Activated naive CD4-positive, alpha-beta T cell treated with Interleukin-2 at 50 U/mL for 16 hours (primary cell): ENCODE measurements around the gene EIF4G3.
"Not testable (repeated sequence)": the region's sequence is repeated elsewhere in the genome, so short reads cannot be mapped to it uniquely, and the experiment has no call there.

ENCODE experiments used
- DNase-seq: peaks from one replicate; pipeline ENCODE4 v3.0.0-alpha.2; 2020

The EIF4G3 gene

GRCh38 chr1:20789598-20789997 lies 387.1 kb downstream of the EIF4G3 start:
- not testable (repeated sequence) for DNase-seq

- DNase-seq: no peak
These were observed 388.6 kb downstream of the EIF4G3 start for GRCh38 chr1:20787840-20788795.

DNA sequence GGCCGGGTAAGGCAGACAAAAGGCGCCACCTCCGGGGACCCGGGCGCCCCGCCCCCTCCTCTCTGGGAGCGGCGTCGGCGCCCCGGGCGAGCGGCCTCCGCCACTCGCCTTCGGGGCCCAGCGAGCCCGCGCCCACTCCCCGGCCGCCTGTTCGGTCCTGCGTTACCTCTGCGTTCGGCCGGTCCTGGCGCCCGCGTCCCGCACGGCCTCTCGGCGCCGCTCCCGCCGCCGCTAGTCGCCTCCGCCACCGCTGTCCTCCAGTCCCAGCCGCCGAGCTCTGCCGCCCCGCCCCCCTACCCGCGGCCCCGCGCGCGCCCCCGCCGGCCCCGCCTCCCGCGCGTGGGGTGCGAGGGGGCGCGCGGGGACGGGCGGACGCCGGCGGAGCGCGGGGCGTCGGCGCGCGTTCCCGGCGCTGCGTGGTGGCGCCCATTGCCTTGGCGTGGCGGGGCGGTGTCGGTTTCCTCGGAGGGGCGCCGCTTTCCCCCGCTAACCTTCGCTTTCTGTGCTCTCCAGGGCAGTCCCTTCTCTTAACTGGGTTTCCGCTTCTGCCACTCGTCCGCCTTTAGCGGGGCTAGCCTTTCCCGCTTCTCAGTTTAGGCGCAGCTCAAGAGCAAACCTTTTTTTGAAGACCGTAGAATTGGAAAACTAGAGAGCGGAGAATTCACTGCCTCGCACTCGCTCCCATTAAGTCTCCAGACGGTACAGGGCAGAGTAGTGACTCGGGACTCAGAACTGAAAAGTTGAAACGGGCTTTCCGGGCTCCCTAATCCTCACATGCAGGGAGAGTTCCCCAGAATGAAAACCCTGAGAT lies 389.5 kb downstream of the EIF4G3 start, which contains the start of gene HP1BP3:
TSS of gene HP1BP3 (minus strand) at position 279 of the 811 bp plus-strand sequence. CDS start 6,867 bp downstream, outside the sequence.
- DNase-seq: peak; percentile 85

DNA sequence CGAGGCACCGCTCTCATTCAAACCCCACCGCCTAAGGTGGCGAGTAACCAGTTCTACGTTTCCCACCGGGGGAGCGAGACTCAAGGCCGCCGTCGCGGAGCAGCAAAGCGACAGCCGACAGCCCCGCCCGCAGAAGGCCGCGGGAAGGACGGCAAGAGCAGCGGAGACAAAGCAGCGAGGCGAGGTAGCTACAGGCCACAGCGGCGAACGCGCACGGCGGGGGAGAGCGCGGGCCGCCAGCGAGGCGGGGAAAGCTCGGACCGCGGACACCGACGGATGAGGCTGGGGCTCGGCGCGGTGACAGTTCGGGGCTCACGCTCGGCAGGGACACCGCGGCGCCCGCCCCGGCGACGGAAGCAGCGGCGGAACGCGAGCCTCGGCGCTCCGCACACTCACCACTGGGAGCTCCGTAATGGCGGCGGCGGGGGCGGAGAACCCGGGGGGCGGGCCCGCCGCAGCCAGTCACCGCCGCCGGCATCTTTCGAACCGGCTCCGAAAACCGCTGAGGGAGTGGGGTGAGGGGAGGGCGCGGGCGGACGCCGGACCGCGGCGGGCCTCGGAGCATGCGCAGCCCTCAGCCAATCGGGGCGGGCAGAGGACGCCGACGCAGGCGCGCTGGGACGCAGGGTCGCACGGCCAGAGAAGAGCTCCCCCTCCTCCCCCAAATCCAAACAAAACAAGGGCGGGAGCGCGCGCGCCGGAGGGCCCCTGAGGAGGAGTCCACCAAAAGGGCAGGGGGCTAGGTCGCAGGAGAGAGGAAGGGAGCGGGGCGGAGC lies 390.3 kb downstream of the EIF4G3 start:
- DNase-seq: peak; percentile 97

GRCh38 chr1:20785907-20786252 lies 390.8 kb downstream of the EIF4G3 start:
- DNase-seq: no peak

DNA sequence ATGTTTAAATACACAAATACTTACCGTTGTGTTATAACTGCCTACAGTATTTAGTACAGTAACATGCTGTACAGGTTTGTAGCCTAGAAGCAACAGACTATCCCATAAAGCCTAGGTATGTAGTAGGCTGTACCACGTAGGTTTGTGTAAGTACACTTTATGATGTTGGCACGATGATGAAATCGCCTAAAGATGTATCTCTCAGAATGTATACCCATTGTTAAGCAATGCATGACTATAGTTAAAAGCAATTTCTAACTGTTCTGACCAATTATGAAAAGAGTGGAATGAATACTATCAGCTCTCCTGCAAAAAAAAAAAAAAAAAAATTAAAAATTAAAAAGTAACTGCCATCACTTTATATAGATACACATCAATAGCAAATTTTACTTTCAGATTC lies 401.0 kb downstream of the EIF4G3 start:
- DNase-seq: no peak

DNA sequence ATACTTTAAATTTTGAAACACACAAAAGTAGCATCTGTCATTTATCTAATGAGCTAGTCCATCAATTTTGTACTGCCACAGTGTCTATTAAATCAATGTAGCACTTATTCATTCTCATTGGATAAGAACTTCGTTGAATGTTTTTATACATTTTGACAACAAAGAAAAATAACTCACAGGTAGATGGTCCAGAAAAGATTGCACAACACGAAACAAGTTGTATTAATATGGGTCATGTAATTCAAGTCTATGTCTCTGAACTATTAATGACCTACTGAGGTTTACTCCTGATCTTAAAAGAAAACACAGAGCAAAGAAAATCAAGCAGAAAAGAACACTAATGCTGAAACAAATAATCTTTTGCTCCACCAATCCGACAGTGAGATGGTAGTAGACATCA lies 404.9 kb downstream of the EIF4G3 start:
- no peak for DNase-seq

GRCh38 chr1:20770314-20771087 lies 406.2 kb downstream of the EIF4G3 start:
- DNase-seq: no peak

DNA sequence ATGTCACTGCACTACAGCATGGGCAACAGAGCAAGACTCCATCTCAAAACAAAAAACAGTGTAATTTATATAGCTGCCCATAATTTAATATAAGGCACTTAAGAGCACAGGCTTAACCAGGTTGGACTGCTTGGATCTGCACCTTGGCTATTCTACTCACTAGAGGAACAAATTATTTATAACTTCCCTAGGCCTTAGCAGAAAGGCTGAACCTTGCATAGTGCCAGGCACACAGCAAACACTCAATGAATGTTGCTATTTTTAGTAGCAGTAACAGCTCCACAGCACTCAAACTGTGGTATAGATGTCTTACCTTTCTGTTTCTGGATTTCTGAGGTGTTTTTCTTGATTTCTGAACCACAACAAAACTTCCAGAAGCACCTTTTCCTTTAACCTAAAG lies 409.4 kb downstream of the EIF4G3 start:
- DNase-seq: no peak

- no peak for DNase-seq
These were observed 413.3 kb downstream of the EIF4G3 start for GRCh38 chr1:20763417-20763816.

GRCh38 chr1:20760322-20760721 lies 416.4 kb downstream of the EIF4G3 start:
- DNase-seq: no peak
